Stomach (tissue), 4 donors: ENCODE results near the gene ANGPTL2.

Experiments
- POLR2A ChIP-seq, 4 donors: fragments of 450-650 bp; IDR thresholded peaks; one replicate each; pipeline ENCODE4 v1.6.1; 2016; ENCODE audit warnings: antibody characterized with exemption in 4 of 4, control low read depth in 2 of 4, mild to moderate bottlenecking in 1 of 4, moderate library complexity in 1 of 4
- POLR2AphosphoS5 ChIP-seq, 3 donors: sonication (generic); formaldehyde crosslinking; IDR thresholded peaks; one replicate each; pipeline ENCODE4 v1.6.1; 2016; ENCODE audit warnings: antibody characterized with exemption in 3 of 3
- TF ChIP-seq, protein P1 (sequence below), 7 experiments: fragments of 450-650 bp in 4 of 7; fragments of 200-600 bp in 3 of 7; sonication (generic) in 3 of 7; IDR thresholded peaks; one replicate each; pipeline ENCODE4 v1.5.1; 2016 to 2019; ENCODE audit warnings: antibody characterized with exemption in 7 of 7, control low read depth in 2 of 7, mild to moderate bottlenecking in 1 of 7

DNA sequence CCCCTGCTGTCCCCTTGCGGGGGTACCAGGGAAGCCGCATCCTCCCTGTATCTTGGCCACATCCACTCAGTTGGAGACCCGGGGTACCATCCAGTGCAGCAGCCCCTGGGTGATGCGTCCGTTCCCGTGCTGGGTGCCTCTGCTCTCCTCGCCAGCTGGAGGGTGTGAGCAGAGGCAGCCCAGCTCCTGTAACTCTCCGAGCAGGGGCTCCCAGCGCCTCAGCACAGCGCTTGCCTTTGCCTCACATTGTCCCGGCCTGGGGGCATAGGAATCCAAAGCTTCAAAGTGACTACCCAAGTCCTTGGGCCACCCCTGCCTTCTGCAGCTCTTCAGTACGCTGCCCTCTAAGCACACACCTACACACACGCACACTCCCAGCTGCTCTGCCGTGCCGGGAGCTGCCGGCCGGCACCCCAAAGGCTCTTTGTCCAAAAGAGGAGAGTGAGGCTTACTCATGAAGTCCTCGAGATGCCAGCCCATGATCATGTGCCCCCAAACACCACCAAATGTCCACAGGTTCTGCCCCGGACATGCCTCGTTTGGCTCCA, 733 bp downstream of the ANGPTL2 start:
- TF ChIP-seq, protein P1, sequence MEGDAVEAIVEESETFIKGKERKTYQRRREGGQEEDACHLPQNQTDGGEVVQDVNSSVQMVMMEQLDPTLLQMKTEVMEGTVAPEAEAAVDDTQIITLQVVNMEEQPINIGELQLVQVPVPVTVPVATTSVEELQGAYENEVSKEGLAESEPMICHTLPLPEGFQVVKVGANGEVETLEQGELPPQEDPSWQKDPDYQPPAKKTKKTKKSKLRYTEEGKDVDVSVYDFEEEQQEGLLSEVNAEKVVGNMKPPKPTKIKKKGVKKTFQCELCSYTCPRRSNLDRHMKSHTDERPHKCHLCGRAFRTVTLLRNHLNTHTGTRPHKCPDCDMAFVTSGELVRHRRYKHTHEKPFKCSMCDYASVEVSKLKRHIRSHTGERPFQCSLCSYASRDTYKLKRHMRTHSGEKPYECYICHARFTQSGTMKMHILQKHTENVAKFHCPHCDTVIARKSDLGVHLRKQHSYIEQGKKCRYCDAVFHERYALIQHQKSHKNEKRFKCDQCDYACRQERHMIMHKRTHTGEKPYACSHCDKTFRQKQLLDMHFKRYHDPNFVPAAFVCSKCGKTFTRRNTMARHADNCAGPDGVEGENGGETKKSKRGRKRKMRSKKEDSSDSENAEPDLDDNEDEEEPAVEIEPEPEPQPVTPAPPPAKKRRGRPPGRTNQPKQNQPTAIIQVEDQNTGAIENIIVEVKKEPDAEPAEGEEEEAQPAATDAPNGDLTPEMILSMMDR (IDR thresholded peaks at IDR 0.05) = no peak
- TF ChIP-seq POLR2AphosphoS5 (IDR thresholded peaks at IDR 0.05) (no peak), POLR2A (IDR thresholded peaks at IDR 0.05) (no peak)
